HG02798 (cell line): Measurements from ENCODE around the gene SEMA6A.
"Not testable (repeated sequence)": the region's sequence is repeated elsewhere in the genome, so short reads cannot be mapped to it uniquely, and the experiment has no call there.

Source experiments
- ATAC-seq: cut with Tn5 transposase; IDR thresholded peaks from one replicate; pipeline ENCODE4 v1.9.1; 2021; ENCODE audit warnings: mild to moderate bottlenecking; ENCODE audit not compliant: unreplicated experiment, poor library complexity

SEMA6A gene

GRCh38 chr5:116527582-116527981 lies 47.0 kb downstream of the SEMA6A start:
- no peak for ATAC-seq

GRCh38 chr5:116525674-116526073 lies 48.9 kb downstream of the SEMA6A start:
- ATAC-seq, result no peak

- ATAC-seq, result no peak
These were observed 49.7 kb downstream of the SEMA6A start for GRCh38 chr5:116524966-116525365.

GRCh38 chr5:116524051-116524904 lies 50.3 kb downstream of the SEMA6A start:
- ATAC-seq, result no peak

GRCh38 chr5:116523182-116523581 lies 51.4 kb downstream of the SEMA6A start:
- not testable (repeated sequence) for ATAC-seq

GRCh38 chr5:116522356-116523136 lies 52.1 kb downstream of the SEMA6A start:
- ATAC-seq, result no peak

GRCh38 chr5:116521173-116521872 lies 53.3 kb downstream of the SEMA6A start:
- peak; percentile 71 for ATAC-seq

- peak; percentile 12 for ATAC-seq
These were observed 53.9 kb downstream of the SEMA6A start for GRCh38 chr5:116520771-116521170.

GRCh38 chr5:116518423-116518822 lies 56.2 kb downstream of the SEMA6A start:
- ATAC-seq, result no peak

- no peak for ATAC-seq
These were observed 57.1 kb downstream of the SEMA6A start for GRCh38 chr5:116517488-116517887.

GRCh38 chr5:116516021-116516420 lies 58.6 kb downstream of the SEMA6A start:
- no peak for ATAC-seq

GRCh38 chr5:116514421-116514970 lies 60.1 kb downstream of the SEMA6A start:
- ATAC-seq, result no peak

GRCh38 chr5:116510517-116510916 lies 64.1 kb downstream of the SEMA6A start:
- no peak for ATAC-seq

GRCh38 chr5:116509483-116510244 lies 65.0 kb downstream of the SEMA6A start:
- no peak for ATAC-seq

- no peak for ATAC-seq
These were observed 65.8 kb downstream of the SEMA6A start for GRCh38 chr5:116508835-116509234.

GRCh38 chr5:116507941-116508655 lies 66.5 kb downstream of the SEMA6A start:
- ATAC-seq, result no peak

GRCh38 chr5:116507051-116507537 lies 67.5 kb downstream of the SEMA6A start:
- ATAC-seq, result no peak

- no peak for ATAC-seq
These were observed 68.1 kb downstream of the SEMA6A start for GRCh38 chr5:116506488-116506887.

- no peak for ATAC-seq
These were observed 69.9 kb downstream of the SEMA6A start for GRCh38 chr5:116504593-116505166.
